ENCODE results near the gene WDFY2.

The WDFY2 gene

GRCh38 chr13:51547425-51548176, 36.7 kb upstream of the WDFY2 start:
- no peak overlapping the region for H3K4me3 ChIP-seq (ENCODE audit: low read depth, low read length)
- no peak for TF ChIP-seq CTCF (IDR thresholded peaks at IDR 0.05; ENCODE audit: borderline replicate concordance, insufficient read depth, low read depth, low read length)

- TF ChIP-seq CTCF (IDR thresholded peaks at IDR 0.05; ENCODE audit: borderline replicate concordance, insufficient read depth, low read depth, low read length) = no peak
- no peak overlapping the region for H3K4me3 ChIP-seq (ENCODE audit: low read depth, low read length)
Observed at GRCh38 chr13:51549050-51549449, 35.2 kb upstream of the WDFY2 start.

- H3K4me3 ChIP-seq (ENCODE audit: low read depth, low read length) = no peak overlapping the region
- TF ChIP-seq CTCF (IDR thresholded peaks at IDR 0.05; ENCODE audit: borderline replicate concordance, insufficient read depth, low read depth, low read length) = no peak
Observed at GRCh38 chr13:51549593-51549992, 34.7 kb upstream of the WDFY2 start.

- no peak for TF ChIP-seq CTCF (IDR thresholded peaks at IDR 0.05; ENCODE audit: borderline replicate concordance, insufficient read depth, low read depth, low read length)
- H3K4me3 ChIP-seq (ENCODE audit: low read depth, low read length) = no peak overlapping the region
Observed at GRCh38 chr13:51550151-51550550, 34.1 kb upstream of the WDFY2 start.

- no peak overlapping the region for H3K4me3 ChIP-seq (ENCODE audit: low read depth, low read length)
- TF ChIP-seq CTCF (IDR thresholded peaks at IDR 0.05; ENCODE audit: borderline replicate concordance, insufficient read depth, low read depth, low read length) = no peak
Observed at GRCh38 chr13:51551416-51551815, 32.8 kb upstream of the WDFY2 start.

- TF ChIP-seq CTCF (IDR thresholded peaks at IDR 0.05; ENCODE audit: borderline replicate concordance, insufficient read depth, low read depth, low read length) = no peak
Observed at GRCh38 chr13:51552027-51552426, 32.2 kb upstream of the WDFY2 start.

GRCh38 chr13:51553531-51553930, 30.7 kb upstream of the WDFY2 start:
- no peak overlapping the region for H3K4me3 ChIP-seq (ENCODE audit: low read depth, low read length)
- no peak for TF ChIP-seq CTCF (IDR thresholded peaks at IDR 0.05; ENCODE audit: borderline replicate concordance, insufficient read depth, low read depth, low read length)

More at GRCh38 chr13:51552027-51552426, 32.2 kb upstream of the WDFY2 start:
- H3K4me3 ChIP-seq (ENCODE audit: low read depth, low read length) = no peak overlapping the region

All from GM12875 (cell line).